GM21423 (cell line): ENCODE measurements around the gene PTPRK.
A peak's percentile ranks its signal among the peaks of the same experiment; 100 is the strongest.
"Not testable (repeated sequence)": the region's sequence is repeated elsewhere in the genome, so short reads cannot be mapped to it uniquely, and the experiment has no call there.

Source experiments
- ATAC-seq: cut with Tn5 transposase; IDR thresholded peaks from one replicate; pipeline ENCODE4 v1.9.1; 2021; ENCODE audit warnings: mild to moderate bottlenecking, moderate library complexity; ENCODE audit not compliant: unreplicated experiment

The PTPRK gene

GRCh38 chr6:128491610-128492206 is 28.7 kb downstream of the PTPRK start:
- peak; percentile 53 for ATAC-seq

GRCh38 chr6:128491100-128491581 is 29.3 kb downstream of the PTPRK start:
- no peak for ATAC-seq

GRCh38 chr6:128487746-128488145 is 32.7 kb downstream of the PTPRK start:
- ATAC-seq, result no peak

GRCh38 chr6:128487055-128487454 is 33.3 kb downstream of the PTPRK start:
- ATAC-seq, result no peak

- not testable (repeated sequence) for ATAC-seq
Measured at GRCh38 chr6:128486580-128486979, 33.8 kb downstream of the PTPRK start.

- no peak for ATAC-seq
Measured at GRCh38 chr6:128483472-128484135, 36.8 kb downstream of the PTPRK start.

- no peak for ATAC-seq
Measured at GRCh38 chr6:128482642-128483041, 37.8 kb downstream of the PTPRK start.

GRCh38 chr6:128479991-128480390 is 40.4 kb downstream of the PTPRK start:
- no peak for ATAC-seq

- no peak for ATAC-seq
Measured at GRCh38 chr6:128479048-128479666, 41.2 kb downstream of the PTPRK start.

GRCh38 chr6:128478230-128479047 is 42.0 kb downstream of the PTPRK start:
- ATAC-seq, result no peak

- no peak for ATAC-seq
Measured at GRCh38 chr6:128474933-128475332, 45.5 kb downstream of the PTPRK start.

GRCh38 chr6:128474481-128474880 is 45.9 kb downstream of the PTPRK start:
- no peak for ATAC-seq

- no peak for ATAC-seq
Measured at GRCh38 chr6:128471907-128472306, 48.5 kb downstream of the PTPRK start.

- ATAC-seq, result no peak
Measured at GRCh38 chr6:128465368-128466343, 54.7 kb downstream of the PTPRK start.

- no peak for ATAC-seq
Measured at GRCh38 chr6:128464790-128465189, 55.6 kb downstream of the PTPRK start.

GRCh38 chr6:128463942-128464341 is 56.5 kb downstream of the PTPRK start:
- ATAC-seq, result no peak

- no peak for ATAC-seq
Measured at GRCh38 chr6:128461501-128461900, 58.9 kb downstream of the PTPRK start.

GRCh38 chr6:128456510-128457230 is 63.7 kb downstream of the PTPRK start:
- ATAC-seq, result no peak

GRCh38 chr6:128455959-128456358 is 64.4 kb downstream of the PTPRK start:
- no peak for ATAC-seq
